ENCODE measurements around the gene LTBP2. TPM values are rescaled to one million over a fixed set of nuclear protein-coding genes. Genes with fewer than 3 reads are reported as not detected.

Gene LTBP2
- polyA plus RNA-seq, 1 donor from 2014 or later = 0.33 TPM

GRCh38 chr14:74582910-74583581, 29.0 kb downstream of the LTBP2 start:
- Histone ChIP-seq H2AFZ (ENCODE audit: low read depth, low read length) (no peak overlapping the region), H4K20me1 (ENCODE audit: insufficient read depth) (no peaks in the 10 kb centered on the region), H3K4me2 (ENCODE audit: low read length) (no peak overlapping the region), H3K4me3 (ENCODE audit: low read length) (no peak overlapping the region), H3K9me2 (ENCODE audit: insufficient read depth, low read length) (no peaks in the 10 kb centered on the region), H3K36me3 (ENCODE audit: insufficient read depth, low read length) (no peaks in the 10 kb centered on the region), H3K9ac (ENCODE audit: low read length) (no peak overlapping the region), H3K27ac (ENCODE audit: low read length) (no peak overlapping the region), H3K27me3 (ENCODE audit: insufficient read depth, low read depth, low read length) (no peaks in the 10 kb centered on the region), H3K79me2 (replicated peaks; ENCODE audit: insufficient read depth, low read length) (no peaks in the 10 kb centered on the region), H3F3A (ENCODE audit: insufficient read depth, low read length, poor library complexity, severe bottlenecking) (no peaks in the 10 kb centered on the region), H3K9me3 (ENCODE audit: low read length) (no peaks in the 10 kb centered on the region)
- TF ChIP-seq REST (IDR thresholded peaks at IDR 0.05; ENCODE audit: borderline replicate concordance) (no peak), MXI1 (conservative IDR thresholded peaks at IDR 0.05; ENCODE audit: poor library complexity, severe bottlenecking) (no peak), CTCF (IDR thresholded peaks at IDR 0.05; ENCODE audit: poor library complexity, severe bottlenecking) (no peak), EZH2 (IDR thresholded peaks at IDR 0.05; ENCODE audit: borderline replicate concordance, insufficient read depth, low read length, poor library complexity, severe bottlenecking) (no peak), RAD21 (conservative IDR thresholded peaks at IDR 0.05) (no peak), POLR2AphosphoS5 (IDR thresholded peaks at IDR 0.05) (no peak), SMC3 (conservative IDR thresholded peaks at IDR 0.05; ENCODE audit: poor library complexity) (no peak), EP300 (conservative IDR thresholded peaks at IDR 0.05; ENCODE audit: poor library complexity, severe bottlenecking) (no peak), TAF1 (IDR thresholded peaks at IDR 0.05; ENCODE audit: low read depth) (no peak)

- no peaks in the 10 kb centered on the region for H4K20me1 ChIP-seq (ENCODE audit: insufficient read depth)
- H2AFZ ChIP-seq (ENCODE audit: low read depth, low read length) = no peak overlapping the region
- H3K9me2 ChIP-seq (ENCODE audit: insufficient read depth, low read length) = no peaks in the 10 kb centered on the region
- no peak overlapping the region for H3K27ac ChIP-seq (ENCODE audit: low read length)
- no peak overlapping the region for H3K4me3 ChIP-seq (ENCODE audit: low read length)
- H3K9me3 ChIP-seq (ENCODE audit: low read length) = no peaks in the 10 kb centered on the region
- H3F3A ChIP-seq (ENCODE audit: insufficient read depth, low read length, poor library complexity, severe bottlenecking) = no peaks in the 10 kb centered on the region
- no peak overlapping the region for H3K4me2 ChIP-seq (ENCODE audit: low read length)
- H3K9ac ChIP-seq (ENCODE audit: low read length) = no peak overlapping the region
- H3K27me3 ChIP-seq (ENCODE audit: insufficient read depth, low read depth, low read length) = no peaks in the 10 kb centered on the region
- H3K79me2 ChIP-seq (replicated peaks; ENCODE audit: insufficient read depth, low read length) = no peaks in the 10 kb centered on the region
- TF ChIP-seq RAD21 (conservative IDR thresholded peaks at IDR 0.05) = no peak
- no peak for TF ChIP-seq EZH2 (IDR thresholded peaks at IDR 0.05; ENCODE audit: borderline replicate concordance, insufficient read depth, low read length, poor library complexity, severe bottlenecking)
- TF ChIP-seq EP300 (conservative IDR thresholded peaks at IDR 0.05; ENCODE audit: poor library complexity, severe bottlenecking) = no peak
- no peak for TF ChIP-seq REST (IDR thresholded peaks at IDR 0.05; ENCODE audit: borderline replicate concordance)
- TF ChIP-seq SMC3 (conservative IDR thresholded peaks at IDR 0.05; ENCODE audit: poor library complexity) = no peak
- no peak for TF ChIP-seq MXI1 (conservative IDR thresholded peaks at IDR 0.05; ENCODE audit: poor library complexity, severe bottlenecking)
- TF ChIP-seq TAF1 (IDR thresholded peaks at IDR 0.05; ENCODE audit: low read depth) = no peak
- no peak for TF ChIP-seq POLR2AphosphoS5 (IDR thresholded peaks at IDR 0.05)
- TF ChIP-seq CTCF (IDR thresholded peaks at IDR 0.05; ENCODE audit: poor library complexity, severe bottlenecking) = no peak
- H3K36me3 ChIP-seq (ENCODE audit: insufficient read depth, low read length) = no peaks in the 10 kb centered on the region
These were observed 31.8 kb downstream of the LTBP2 start for GRCh38 chr14:74580275-74580672.

Measured in neural cell (in vitro differentiated cells).